HUES64 (cell line): Measurements from ENCODE around the gene APOBR.

Source experiments
- H3K27ac ChIP-seq: 2 replicates; pipeline ENCODE4 v1.7.0; 2013; ENCODE audit warnings: low read depth, low read length, inconsistent platforms
- H3K27me3 ChIP-seq: 2 replicates; pipeline ENCODE4 v1.6.1; 2013; ENCODE audit warnings: mild to moderate bottlenecking, low read length; ENCODE audit not compliant: insufficient read depth
- H3K36me3 ChIP-seq: 2 replicates; pipeline ENCODE4 v1.6.1; 2013; ENCODE audit warnings: mild to moderate bottlenecking, low read length; ENCODE audit not compliant: insufficient read depth
- H3K4me1 ChIP-seq: 2 replicates; pipeline ENCODE4 v1.6.1; 2013; ENCODE audit warnings: mild to moderate bottlenecking, low read length, moderate library complexity; ENCODE audit not compliant: insufficient read depth
- H3K4me3 ChIP-seq: 2 replicates; pipeline ENCODE4 v1.5.1; 2013; ENCODE audit warnings: mild to moderate bottlenecking, low read length, moderate library complexity
- H3K9ac ChIP-seq: 2 replicates; pipeline ENCODE4 v1.6.1; 2013; ENCODE audit warnings: mild to moderate bottlenecking, low read depth, low read length
- H3K9me3 ChIP-seq: 2 replicates; pipeline ENCODE4 v1.6.1; 2013; ENCODE audit warnings: low read depth, low read length; ENCODE audit not compliant: insufficient read depth
- WGBS: fragments of 150-250, 120-280 bp; methylation state at CpG from one replicate; pipeline ENCODE4 v1.1.7; 2013; ENCODE audit warnings: missing lambda C conversion rate; 5-methylcytosine and 5-hydroxymethylcytosine counted together

The APOBR gene

DNA sequence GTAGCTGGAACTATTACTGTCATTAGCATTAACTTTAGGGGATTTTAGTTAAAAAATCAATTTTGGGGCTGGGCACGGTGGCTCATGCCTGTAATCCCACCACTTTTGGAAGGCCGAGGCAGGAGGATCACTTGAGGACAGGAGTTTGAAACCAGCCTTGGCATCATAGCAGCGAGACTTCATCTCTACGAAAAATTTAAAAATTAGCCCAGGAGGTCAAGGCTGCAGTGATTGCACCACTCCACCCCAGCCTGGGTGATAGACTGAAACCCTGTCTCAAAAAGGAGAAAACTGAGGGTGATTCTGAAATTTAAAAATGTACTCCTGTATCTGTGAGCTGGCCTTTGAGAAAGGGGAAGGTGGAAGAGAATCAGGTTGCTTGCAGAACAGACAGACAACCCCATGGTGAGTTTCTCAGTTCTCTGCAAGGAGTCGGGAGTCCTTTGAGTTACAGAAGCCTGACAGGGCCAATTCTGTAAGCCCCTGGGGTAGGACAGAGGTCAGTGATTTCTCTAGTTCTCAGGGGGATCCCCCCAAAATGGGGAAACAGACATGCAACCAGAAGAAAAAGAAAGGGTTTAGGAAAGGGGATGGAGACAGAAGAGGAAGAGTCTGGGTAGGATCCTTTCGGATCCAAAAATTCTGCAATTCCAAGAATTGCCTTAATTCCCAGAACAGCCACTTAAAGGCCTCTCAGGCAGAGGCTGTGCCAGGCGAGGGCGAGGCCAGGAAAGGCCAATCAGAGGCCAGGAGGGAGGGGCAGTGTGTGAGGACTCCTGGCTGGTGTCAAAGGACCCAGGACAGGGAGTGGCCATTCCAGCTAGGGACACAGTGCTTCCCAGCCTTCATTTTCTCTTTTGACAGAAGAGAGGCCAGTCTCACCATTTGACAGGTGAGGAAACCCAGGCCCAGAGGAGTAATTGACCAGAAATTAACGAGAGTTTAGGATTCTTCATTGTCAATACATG lies 37.6 kb downstream of the APOBR start:
- Histone ChIP-seq H3K4me3 (no peak overlapping the region), H3K27me3 (no peaks in the 10 kb centered on the region), H3K9ac (no peak overlapping the region), H3K27ac (no peak overlapping the region), H3K4me1 (0 out of 2 replicates have a peak, but pooled peaks cover 4% of the 10 kb centered on the region), H3K36me3 (no peaks in the 10 kb centered on the region), H3K9me3 (no peaks in the 10 kb centered on the region)
- WGBS: 74% methylated on average over 9 of the region's 9 CpGs

DNA sequence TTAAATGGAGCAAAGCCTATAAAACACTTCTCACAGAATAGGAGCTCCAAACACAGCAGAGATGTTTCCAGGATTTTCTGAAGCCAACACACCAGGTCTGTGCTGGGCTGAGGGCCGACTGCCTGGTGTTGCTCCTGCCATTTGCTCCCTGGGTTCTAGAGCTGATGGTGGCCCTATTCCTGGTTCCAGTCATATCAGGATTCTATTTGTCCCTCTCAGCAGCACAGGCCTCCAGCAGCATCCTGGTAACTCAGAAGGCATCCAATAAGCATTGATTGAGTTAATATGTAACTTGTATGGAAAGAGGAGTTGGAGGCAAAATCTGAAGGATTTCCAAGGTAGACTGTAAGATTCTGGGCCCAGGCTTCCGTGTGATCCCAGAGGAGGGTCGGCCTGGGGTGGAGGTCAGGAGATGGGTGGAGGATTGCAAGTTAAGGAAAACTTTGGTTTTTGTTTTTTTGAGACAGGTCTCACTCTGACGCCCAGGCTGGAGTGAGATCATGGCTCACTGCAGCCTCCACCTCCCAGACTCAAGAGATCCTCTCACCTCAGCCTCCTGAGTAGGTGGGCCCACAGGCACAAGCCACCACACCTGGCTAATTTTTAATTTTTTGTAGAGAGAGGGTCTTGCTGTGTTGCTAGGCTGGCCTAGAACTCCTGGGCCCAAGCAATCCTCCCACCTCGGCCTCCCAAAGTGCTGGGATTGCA lies 38.7 kb downstream of the APOBR start:
- H3K9me3 ChIP-seq: no peaks in the 10 kb centered on the region
- no peak overlapping the region for H3K27ac ChIP-seq
- H3K27me3 ChIP-seq: no peaks in the 10 kb centered on the region
- H3K4me1 ChIP-seq: 0 out of 2 replicates have a peak, but pooled peaks cover 4% of the 10 kb centered on the region
- no peaks in the 10 kb centered on the region for H3K36me3 ChIP-seq
- H3K9ac ChIP-seq: no peak overlapping the region
- no peak overlapping the region for H3K4me3 ChIP-seq
- WGBS: 94% methylated on average over 5 of the region's 5 CpGs

DNA sequence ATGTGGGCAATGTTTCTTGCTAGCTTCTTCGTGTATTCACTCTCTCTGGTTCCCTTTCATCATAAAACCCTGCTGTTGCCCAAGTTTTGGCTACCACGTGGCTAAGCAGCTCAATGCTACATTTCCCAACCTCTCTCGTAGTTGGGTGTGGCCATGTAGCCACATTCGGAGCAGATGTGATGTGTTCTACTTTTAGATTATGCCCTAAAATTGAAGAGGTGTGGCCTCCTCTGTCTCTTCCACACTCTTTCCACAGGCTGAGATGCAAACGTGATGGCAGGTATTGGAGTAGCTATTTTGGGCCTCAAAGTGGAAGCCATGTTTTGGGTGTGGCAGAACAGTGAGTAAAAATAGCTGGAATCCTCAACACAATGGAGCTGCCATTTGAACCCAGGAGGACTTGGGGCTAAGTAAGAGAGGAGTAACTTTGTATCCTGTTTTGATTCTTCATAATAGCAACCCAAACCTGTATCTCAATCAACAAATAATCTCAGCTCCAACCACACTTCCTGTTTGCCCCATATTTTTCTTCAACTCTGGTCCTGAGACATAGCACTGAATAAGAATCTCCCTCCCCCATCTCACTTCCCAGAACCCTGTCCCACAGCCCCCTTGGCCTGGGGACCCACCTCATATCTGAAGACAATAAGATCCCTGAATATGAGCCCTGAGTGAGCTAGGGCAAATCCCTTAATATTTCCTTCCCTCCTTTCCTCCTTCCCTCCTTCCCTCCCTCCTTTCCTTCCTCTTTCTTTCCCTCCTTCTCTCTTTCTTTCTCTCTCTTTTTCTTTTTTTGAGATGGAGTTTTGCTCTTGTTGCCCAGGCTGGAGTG lies 40.3 kb downstream of the APOBR start:
- 85% methylated on average over 5 of the region's 5 CpGs for WGBS
- Histone ChIP-seq H3K27ac (no peak overlapping the region), H3K9me3 (no peaks in the 10 kb centered on the region), H3K4me3 (no peak overlapping the region), H3K36me3 (no peaks in the 10 kb centered on the region), H3K4me1 (0 out of 2 replicates have a peak, but pooled peaks cover 4% of the 10 kb centered on the region), H3K9ac (no peak overlapping the region), H3K27me3 (no peaks in the 10 kb centered on the region)

DNA sequence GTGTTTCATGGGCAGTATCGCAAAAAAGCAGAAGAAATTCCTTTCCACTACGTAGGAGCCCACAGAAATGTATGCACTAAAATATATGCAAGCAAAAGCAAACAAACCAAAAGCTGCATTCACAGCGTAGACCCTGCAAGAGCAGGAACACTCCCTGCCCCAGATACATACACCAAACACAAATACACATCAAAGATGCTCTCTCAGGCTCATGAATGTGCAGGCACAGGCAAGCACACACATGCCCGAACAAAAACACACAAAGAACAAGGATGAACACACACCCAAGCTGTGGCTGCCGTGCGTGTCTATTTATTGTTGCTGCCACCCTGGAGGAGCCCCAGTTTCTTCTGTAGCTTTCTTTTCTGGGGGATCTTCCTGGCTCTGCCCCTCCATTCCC lies 42.6 kb downstream of the APOBR start:
- H3K27ac ChIP-seq: no peak overlapping the region
- WGBS: 92% methylated on average over 6 of the region's 6 CpGs
- H3K9me3 ChIP-seq: no peaks in the 10 kb centered on the region
- no peaks in the 10 kb centered on the region for H3K36me3 ChIP-seq
- no peak overlapping the region for H3K4me3 ChIP-seq
- H3K27me3 ChIP-seq: no peaks in the 10 kb centered on the region
- H3K4me1 ChIP-seq: 0 out of 2 replicates have a peak, but pooled peaks cover 2% of the 10 kb centered on the region
- H3K9ac ChIP-seq: no peak overlapping the region

DNA sequence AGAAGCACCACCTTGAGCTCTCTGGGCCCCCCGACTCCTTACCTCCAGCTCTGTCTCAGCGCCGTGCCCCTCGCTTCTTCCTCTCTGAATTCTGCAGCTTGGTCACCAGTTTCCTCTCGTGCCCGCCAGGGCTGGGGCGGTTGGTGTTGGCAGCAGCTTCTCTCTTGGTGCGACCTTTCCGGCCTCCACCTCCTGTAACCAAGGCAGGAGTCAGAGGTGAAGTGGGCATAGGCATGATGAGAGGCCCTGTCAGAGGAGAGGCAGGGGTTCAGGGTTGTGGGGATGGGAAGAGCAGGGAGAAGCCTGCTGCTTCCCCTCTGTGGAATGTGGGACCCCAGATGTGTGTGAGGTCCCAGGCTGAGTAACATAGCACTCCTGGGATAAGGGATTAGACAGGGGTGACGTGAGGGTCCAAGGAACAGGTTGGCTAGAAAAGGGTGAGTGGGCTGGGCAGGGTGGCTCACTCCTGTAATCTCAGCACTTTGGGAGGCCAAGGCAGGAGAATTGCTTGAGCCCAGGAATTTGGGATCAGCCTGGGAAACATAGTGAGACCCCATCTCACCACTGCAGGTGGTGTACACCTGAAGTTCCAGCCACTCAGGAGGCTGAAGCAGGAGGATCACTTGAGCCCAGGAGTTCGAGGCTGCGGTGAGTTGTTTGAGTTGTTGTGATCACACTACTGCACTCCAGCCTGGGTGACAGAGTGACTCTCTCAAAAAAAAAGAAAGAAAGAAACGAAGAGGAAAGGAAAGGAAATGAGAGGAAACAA lies 43.7 kb downstream of the APOBR start:
- Histone ChIP-seq H3K4me1 (no peaks in the 10 kb centered on the region), H3K4me3 (no peak overlapping the region), H3K9ac (no peak overlapping the region), H3K27me3 (no peaks in the 10 kb centered on the region), H3K9me3 (no peaks in the 10 kb centered on the region), H3K27ac (no peak overlapping the region), H3K36me3 (no peaks in the 10 kb centered on the region)
- WGBS: 94% methylated on average over 13 of the region's 13 CpGs

DNA sequence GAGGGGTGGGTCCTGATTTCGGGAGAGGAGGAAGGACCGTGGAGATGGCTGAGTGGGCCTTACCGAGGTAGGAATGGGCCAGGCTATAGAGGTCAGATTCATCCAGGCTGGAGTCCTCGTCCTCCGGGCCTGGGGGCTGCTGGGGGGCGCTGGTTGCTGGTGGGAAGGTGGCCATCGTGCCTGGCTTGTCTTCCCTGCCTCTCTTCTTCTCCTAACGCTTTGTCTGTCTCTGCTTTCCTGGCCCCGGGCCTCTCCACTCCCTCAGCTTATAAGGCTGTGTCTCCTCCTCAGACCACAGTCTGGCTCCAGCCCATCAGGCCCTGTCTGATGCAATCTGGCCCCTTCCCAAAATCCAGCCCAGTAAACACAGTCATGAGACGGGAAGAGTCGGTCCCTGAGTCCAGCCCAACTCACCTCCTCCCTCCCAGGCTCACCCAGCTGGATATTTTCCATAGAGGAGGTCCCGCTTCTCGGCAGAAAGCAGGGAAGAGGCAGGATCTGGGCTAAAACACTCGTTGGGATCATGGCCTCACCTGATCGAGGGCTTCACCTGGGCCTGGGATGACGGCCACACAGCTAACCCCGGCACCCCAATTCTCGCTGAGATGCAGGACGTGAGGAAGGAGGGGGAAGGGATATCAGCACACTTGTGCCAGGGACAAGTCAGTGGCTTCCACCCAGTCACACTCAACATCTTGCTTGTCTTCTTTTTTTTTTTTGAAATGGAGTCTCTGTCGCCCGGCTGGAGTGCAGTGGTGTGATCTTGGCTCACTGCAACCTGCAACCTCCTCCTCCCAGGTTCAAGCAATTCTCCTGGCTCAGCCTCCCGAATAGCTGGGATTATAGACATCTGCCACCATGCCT lies 44.5 kb downstream of the APOBR start, which contains the start of gene NUPR1:
TSS of gene NUPR1 (minus strand) at position 242 of the 864 bp plus-strand sequence. CDS start at position 175, 67 bp downstream.
- Histone ChIP-seq H3K9me3 (no peaks in the 10 kb centered on the region), H3K36me3 (no peaks in the 10 kb centered on the region), H3K9ac (no peak within 1 kb of the TSS), H3K27ac (no peak within 1 kb of the TSS), H3K4me1 (no peaks in the 10 kb centered on the region), H3K27me3 (no peaks in the 10 kb centered on the region), H3K4me3 (no peak within 1 kb of the TSS)
- 84% methylated on average over 22 of the region's 22 CpGs for WGBS

DNA sequence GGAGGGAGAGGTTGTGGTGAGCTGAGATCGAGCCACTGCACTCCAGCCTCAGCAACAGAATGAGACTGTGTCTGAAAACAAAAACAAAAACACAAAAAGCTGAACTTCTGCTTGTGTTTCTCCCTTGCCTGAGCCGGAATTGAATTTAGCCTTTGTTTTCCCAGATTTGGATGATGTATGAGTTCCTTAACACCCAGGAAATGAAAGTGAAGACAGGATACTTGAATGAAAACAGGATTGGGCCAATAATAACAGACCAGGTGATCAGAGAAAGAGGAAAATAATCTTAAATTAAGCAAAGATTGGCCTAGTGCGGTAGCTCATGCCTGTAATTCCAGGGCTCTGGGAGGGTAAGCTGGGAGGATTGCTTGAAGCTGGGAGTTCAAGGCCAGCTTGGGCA lies 45.9 kb downstream of the APOBR start:
- H3K27me3 ChIP-seq: no peaks in the 10 kb centered on the region
- no peak overlapping the region for H3K4me3 ChIP-seq
- no peaks in the 10 kb centered on the region for H3K36me3 ChIP-seq
- H3K9ac ChIP-seq: no peak overlapping the region
- 90% methylated on average over 3 of the region's 3 CpGs for WGBS
- no peaks in the 10 kb centered on the region for H3K4me1 ChIP-seq
- H3K9me3 ChIP-seq: no peaks in the 10 kb centered on the region
- H3K27ac ChIP-seq: no peak overlapping the region

DNA sequence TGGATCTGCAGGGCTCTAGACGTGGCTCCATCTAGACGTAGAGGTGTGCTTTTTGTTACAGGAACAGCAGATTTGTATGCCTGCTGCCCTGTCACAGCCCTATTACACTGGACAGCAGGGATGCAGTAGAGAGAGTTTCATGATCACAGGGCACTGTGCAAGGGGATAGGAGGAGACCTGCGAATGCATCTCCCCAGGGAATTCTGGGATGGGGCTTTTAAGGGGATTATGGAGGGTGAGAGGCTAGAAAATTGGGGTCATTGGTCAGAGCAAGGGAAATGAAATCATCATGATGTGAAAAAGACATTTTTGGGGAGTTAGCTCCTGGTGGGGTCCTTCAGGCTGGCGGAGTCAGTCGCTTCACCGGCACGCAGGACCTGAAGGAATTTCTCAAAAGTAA lies 48.2 kb downstream of the APOBR start:
- H3K36me3 ChIP-seq: no peaks in the 10 kb centered on the region
- H3K27ac ChIP-seq: no peak overlapping the region
- no peaks in the 10 kb centered on the region for H3K27me3 ChIP-seq
- H3K4me3 ChIP-seq: no peak overlapping the region
- H3K9me3 ChIP-seq: no peaks in the 10 kb centered on the region
- WGBS: 94% methylated on average over 7 of the region's 7 CpGs
- H3K9ac ChIP-seq: no peak overlapping the region
- H3K4me1 ChIP-seq: no peaks in the 10 kb centered on the region

DNA sequence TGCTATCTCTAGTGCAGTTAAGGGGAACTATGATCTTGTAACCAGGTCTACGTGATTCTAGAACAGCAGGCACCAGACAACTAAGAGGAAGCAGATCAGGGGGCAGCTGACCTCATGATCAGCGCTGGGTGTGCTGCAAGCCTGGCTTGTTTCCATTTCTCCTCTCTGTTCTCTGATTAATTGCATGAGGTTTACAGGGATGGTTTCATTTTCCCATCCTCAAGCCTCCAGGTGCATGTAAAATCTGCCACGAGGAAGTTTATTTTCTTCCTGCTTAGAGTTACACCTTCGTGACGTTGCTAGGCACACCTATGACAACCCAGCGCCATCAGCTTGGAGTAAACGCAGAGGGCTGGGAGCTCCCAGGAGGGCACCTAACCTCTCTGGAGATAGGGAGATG lies 48.6 kb downstream of the APOBR start:
- H3K9ac ChIP-seq: no peak overlapping the region
- H3K4me3 ChIP-seq: no peak overlapping the region
- no peaks in the 10 kb centered on the region for H3K27me3 ChIP-seq

DNA sequence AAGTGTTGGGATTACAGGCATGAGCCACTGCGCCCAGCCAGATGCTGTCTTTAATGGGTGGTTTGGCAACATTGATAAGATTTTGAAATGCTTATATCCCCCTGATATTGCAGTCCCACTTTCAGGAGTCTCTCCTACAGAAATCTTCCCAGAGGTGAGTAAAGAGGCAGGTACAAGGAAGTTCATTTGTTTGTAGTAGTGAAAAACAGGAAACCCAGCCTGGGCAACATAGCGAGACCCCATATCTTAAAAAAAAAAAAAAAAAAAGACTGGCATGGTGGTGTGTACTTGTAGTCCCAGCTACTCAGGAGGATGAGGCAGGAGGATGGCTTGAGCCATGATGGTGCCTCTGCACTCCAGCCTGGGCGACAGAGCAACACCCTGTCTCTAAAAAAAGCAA lies 50.6 kb downstream of the APOBR start:
- Histone ChIP-seq H3K4me3 (no peak overlapping the region), H3K27me3 (no peaks in the 10 kb centered on the region), H3K4me1 (no peaks in the 10 kb centered on the region), H3K36me3 (no peaks in the 10 kb centered on the region), H3K9ac (no peak overlapping the region), H3K27ac (no peak overlapping the region), H3K9me3 (no peaks in the 10 kb centered on the region)
- 86% methylated on average over 2 of the region's 3 CpGs for WGBS

More for the DNA sequence above, 48.6 kb downstream of the APOBR start:
- Histone ChIP-seq H3K36me3 (no peaks in the 10 kb centered on the region), H3K27ac (no peak overlapping the region), H3K9me3 (no peaks in the 10 kb centered on the region), H3K4me1 (no peaks in the 10 kb centered on the region)
- 93% methylated on average over 7 of the region's 7 CpGs for WGBS
